OCI-LY7 (cell line): ENCODE data around the gene HS3ST5. TPM values are rescaled to one million over a fixed set of nuclear protein-coding genes. Genes with fewer than 3 reads are reported as not detected.

Source experiments
- BruUV-seq: library from RNA; stranded (reverse); fragments of 400-500 nt; replicated peaks from 2 replicates; lab custom pipeline; 2021; lab: Mats Ljungman, UMichigan
- CTCF ChIA-PET: fragments of 300-600 bp; sonication (Branson Sonifier 250); formaldehyde crosslinking; loops from one replicate; lab custom pipeline; 2022; ENCODE audit warnings: antibody characterized with exemption; ENCODE audit not compliant: unreplicated experiment; lab: Charles Lee
- POLR2A ChIA-PET: fragments of 300-600 bp; sonication (Branson Sonifier 250); formaldehyde crosslinking; loops from one replicate; lab custom pipeline; 2022; ENCODE audit warnings: antibody characterized with exemption; lab: Charles Lee
- DNase-seq: peaks from one replicate; pipeline ENCODE4 v3.0.0-alpha.2; 2015; ENCODE audit warnings: low spot score
- H2AFZ ChIP-seq: fragments of 200-600 bp; sonication (generic), shearing (Covaris generic); 2 replicates; pipeline ENCODE4 v1.6.1; 2014; ENCODE audit warnings: mild to moderate bottlenecking, antibody characterized with exemption, low read length, moderate library complexity
- H3K27ac ChIP-seq: fragments of 200-600 bp; sonication (generic); 2 replicates; pipeline ENCODE4 v1.5.1; 2014; ENCODE audit warnings: mixed run types, low read depth, mild to moderate bottlenecking, moderate library complexity, low read length, inconsistent platforms; ENCODE audit not compliant: poor library complexity, severe bottlenecking
- H3K36me3 ChIP-seq: fragments of 200-600 bp; sonication (generic); 2 replicates; pipeline ENCODE4 v1.6.1; 2014; ENCODE audit warnings: mild to moderate bottlenecking, antibody characterized with exemption, low read length, moderate library complexity, mixed read lengths; ENCODE audit not compliant: insufficient read depth
- H3K4me1 ChIP-seq: fragments of 200-600 bp; sonication (generic); 2 replicates; pipeline ENCODE4 v1.5.1; 2014; ENCODE audit warnings: mild to moderate bottlenecking, low read length; ENCODE audit not compliant: insufficient read depth, poor library complexity, severe bottlenecking
- H3K4me2 ChIP-seq: fragments of 200-600 bp; sonication (generic); 2 replicates; pipeline ENCODE4 v1.6.1; 2014; ENCODE audit warnings: mild to moderate bottlenecking, low read length
- H3K4me3 ChIP-seq: fragments of 200-600 bp; sonication (generic); 2 replicates; pipeline ENCODE4 v1.5.1; 2014; ENCODE audit warnings: mild to moderate bottlenecking, low read depth, low read length; ENCODE audit not compliant: poor library complexity, severe bottlenecking
- H3K79me2 ChIP-seq: fragments of 200-600 bp; sonication (generic); 2 replicates; pipeline ENCODE4 v1.6.1; 2016; ENCODE audit warnings: low read depth, mild to moderate bottlenecking, low read length, moderate library complexity, mixed read lengths; ENCODE audit not compliant: insufficient read depth
- H3K9me2 ChIP-seq: fragments of 200-600 bp; sonication (generic); 2 replicates; pipeline ENCODE4 v1.6.1; 2016; ENCODE audit warnings: mild to moderate bottlenecking, low read length, mixed read lengths; ENCODE audit not compliant: insufficient read depth
- H3K9me3 ChIP-seq: fragments of 200-600 bp; sonication (generic); 2 replicates; pipeline ENCODE4 v1.6.1; 2014; ENCODE audit warnings: mild to moderate bottlenecking, mixed run types, low read length, mixed read lengths
- H4K20me1 ChIP-seq: fragments of 200-600 bp; sonication (generic); 2 replicates; pipeline ENCODE4 v1.6.1; 2014; ENCODE audit warnings: mild to moderate bottlenecking, antibody characterized with exemption, low read length, moderate library complexity, mixed read lengths; ENCODE audit not compliant: insufficient read depth
- EZH2phosphoT487 ChIP-seq: fragments of 200-600 bp; sonication (generic); IDR thresholded peaks from 2 replicates; pipeline ENCODE4 v1.6.1; 2018; ENCODE audit warnings: low read depth, borderline replicate concordance, mild to moderate bottlenecking, mixed run types, antibody characterized with exemption, low read length, moderate library complexity, mixed read lengths
- intact Hi-C: fragments of 100-400 bp; cut with micrococcal nuclease; formaldehyde crosslinking; loops from one replicate; pipeline ENCODE4 v1.10.0; 2022; ENCODE audit not compliant: unreplicated experiment
- total RNA-seq, 2 experiments: library from RNA; depleted of rRNA in 1 of 2; stranded (reverse); fragments of >200 nt in 1 of 2; shearing (Covaris generic) in 1 of 2; gene quantifications; 2 replicates each; pipeline ENCODE4 v1.2.3, GENCODE V29; 2014 to 2022
- TF ChIP-seq, protein P1 (sequence below): fragments of 200-600 bp; sonication (generic); conservative IDR thresholded peaks from 2 replicates; pipeline ENCODE4 v1.5.1; 2014; ENCODE audit warnings: mild to moderate bottlenecking, antibody characterized with exemption, low read length, moderate library complexity, mixed read lengths

Gene HS3ST5
- total RNA-seq, 2 experiments from 2014 or later, result not detected

DNA sequence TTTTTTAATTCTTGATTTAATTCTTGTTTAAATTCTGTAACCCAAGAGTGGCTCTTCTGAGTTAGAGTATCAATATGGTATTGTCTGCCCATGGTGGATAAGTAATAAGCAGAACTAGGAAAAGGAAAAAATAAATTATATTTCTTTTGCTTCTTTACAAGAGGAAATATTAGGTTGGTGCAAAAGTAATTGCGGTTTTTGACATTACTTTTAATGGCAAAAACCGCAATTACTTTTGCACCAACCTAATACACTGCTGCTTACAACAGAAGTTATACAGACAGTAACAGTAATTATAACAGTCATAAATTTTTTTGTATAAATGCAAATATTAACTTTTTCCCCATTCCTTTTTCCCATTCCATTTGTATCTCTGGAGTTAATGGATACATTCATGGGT lies 65.6 kb downstream of the HS3ST5 start:
- POLR2A ChIA-PET, result no interaction called here

GRCh38 chr6:114276783-114277182 lies 66.0 kb downstream of the HS3ST5 start:
- Histone ChIP-seq H3K4me1 (no peaks in the 10 kb centered on the region), H3K9me3 (no peaks in the 10 kb centered on the region), H3K79me2 (no peaks in the 10 kb centered on the region), H3K4me2 (no peak overlapping the region), H3K36me3 (no peaks in the 10 kb centered on the region), H2AFZ (no peak overlapping the region), H3K27ac (no peak overlapping the region), H3K4me3 (no peak overlapping the region), H3K9me2 (no peaks in the 10 kb centered on the region), H4K20me1 (no peaks in the 10 kb centered on the region)
- TF ChIP-seq, protein P1, sequence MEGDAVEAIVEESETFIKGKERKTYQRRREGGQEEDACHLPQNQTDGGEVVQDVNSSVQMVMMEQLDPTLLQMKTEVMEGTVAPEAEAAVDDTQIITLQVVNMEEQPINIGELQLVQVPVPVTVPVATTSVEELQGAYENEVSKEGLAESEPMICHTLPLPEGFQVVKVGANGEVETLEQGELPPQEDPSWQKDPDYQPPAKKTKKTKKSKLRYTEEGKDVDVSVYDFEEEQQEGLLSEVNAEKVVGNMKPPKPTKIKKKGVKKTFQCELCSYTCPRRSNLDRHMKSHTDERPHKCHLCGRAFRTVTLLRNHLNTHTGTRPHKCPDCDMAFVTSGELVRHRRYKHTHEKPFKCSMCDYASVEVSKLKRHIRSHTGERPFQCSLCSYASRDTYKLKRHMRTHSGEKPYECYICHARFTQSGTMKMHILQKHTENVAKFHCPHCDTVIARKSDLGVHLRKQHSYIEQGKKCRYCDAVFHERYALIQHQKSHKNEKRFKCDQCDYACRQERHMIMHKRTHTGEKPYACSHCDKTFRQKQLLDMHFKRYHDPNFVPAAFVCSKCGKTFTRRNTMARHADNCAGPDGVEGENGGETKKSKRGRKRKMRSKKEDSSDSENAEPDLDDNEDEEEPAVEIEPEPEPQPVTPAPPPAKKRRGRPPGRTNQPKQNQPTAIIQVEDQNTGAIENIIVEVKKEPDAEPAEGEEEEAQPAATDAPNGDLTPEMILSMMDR, result no peak
- TF ChIP-seq EZH2phosphoT487, result no peak
- intact Hi-C loops, result no loop called here
- ChIA-PET POLR2A (no interaction called here), CTCF (no interaction called here)
- DNase-seq, result no peak
- no TSS peak for BruUV-seq

More for the DNA sequence above, 65.6 kb downstream of the HS3ST5 start:
- no peak overlapping the region for H3K4me2 ChIP-seq
- no peaks in the 10 kb centered on the region for H3K79me2 ChIP-seq
- no peaks in the 10 kb centered on the region for H3K4me1 ChIP-seq
- H3K9me3 ChIP-seq, result no peaks in the 10 kb centered on the region
- no peak overlapping the region for H3K27ac ChIP-seq
- H3K36me3 ChIP-seq, result no peaks in the 10 kb centered on the region
- H4K20me1 ChIP-seq, result no peaks in the 10 kb centered on the region
- H3K9me2 ChIP-seq, result no peaks in the 10 kb centered on the region
- H3K4me3 ChIP-seq, result no peak overlapping the region
- intact Hi-C loops, result no loop called here
- DNase-seq, result no peak
- no peak overlapping the region for H2AFZ ChIP-seq
- no TSS peak for BruUV-seq
- CTCF ChIA-PET, result no interaction called here
- TF ChIP-seq, protein P1, result no peak
- no peak for TF ChIP-seq EZH2phosphoT487

DNA sequence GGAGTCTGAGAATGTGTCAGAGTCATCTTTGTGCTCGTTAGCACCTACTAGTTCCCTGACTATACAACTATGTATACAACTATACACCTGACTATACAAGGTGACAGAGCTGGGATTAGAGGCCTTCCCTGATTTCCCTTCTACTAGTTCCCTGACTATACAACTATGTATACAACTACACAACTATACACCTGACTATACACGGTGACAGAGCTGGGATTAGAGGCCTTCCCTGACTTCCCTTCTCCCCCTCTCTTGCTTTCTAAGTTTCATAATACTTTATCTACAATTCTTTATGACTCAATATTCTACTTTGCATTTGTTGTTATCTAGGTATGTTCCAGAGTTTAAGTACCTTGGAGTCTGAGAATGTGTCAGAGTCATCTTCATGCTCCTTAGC lies 68.0 kb downstream of the HS3ST5 start:
- BruUV-seq, result no TSS peak
- no peak overlapping the region for H3K4me2 ChIP-seq
- H3K9me2 ChIP-seq, result no peaks in the 10 kb centered on the region
- POLR2A ChIA-PET, result interaction anchor here (0.7 kb wide), 1 partner anchor 1620 kb away, joined by 5 read pairs; no protein-coding TSS in a partner anchor
- no peaks in the 10 kb centered on the region for H4K20me1 ChIP-seq
- H3K4me1 ChIP-seq, result no peaks in the 10 kb centered on the region
- intact Hi-C loops, result no loop called here
- CTCF ChIA-PET, result no interaction called here
- H3K9me3 ChIP-seq, result no peaks in the 10 kb centered on the region
- TF ChIP-seq, protein P1, result no peak
- no peak for TF ChIP-seq EZH2phosphoT487
- no peaks in the 10 kb centered on the region for H3K79me2 ChIP-seq
- DNase-seq, result no peak
- H3K27ac ChIP-seq, result no peak overlapping the region
- H3K4me3 ChIP-seq, result no peak overlapping the region
- H2AFZ ChIP-seq, result no peak overlapping the region
- H3K36me3 ChIP-seq, result no peaks in the 10 kb centered on the region
